Ishikawa (cell line): ENCODE data around the gene PCNA.

ENCODE experiments used
- CEBPB ChIP-seq: IDR thresholded peaks from 2 replicates; pipeline ENCODE4 v1.6.1; 2012
- CREB1 ChIP-seq: IDR thresholded peaks from 2 replicates; pipeline ENCODE4 v1.6.1; 2012; ENCODE audit warnings: low read depth
- EGR1 ChIP-seq: IDR thresholded peaks from 2 replicates; pipeline ENCODE4 v1.6.1; 2012
- EP300 ChIP-seq: IDR thresholded peaks from 2 replicates; pipeline ENCODE4 v1.6.1; 2012; ENCODE audit warnings: borderline replicate concordance
- FOXM1 ChIP-seq: IDR thresholded peaks from 2 replicates; pipeline ENCODE4 v1.6.1; 2012; ENCODE audit warnings: low read depth, borderline replicate concordance
- NFIC ChIP-seq: IDR thresholded peaks from 2 replicates; pipeline ENCODE4 v1.6.1; 2012
- RAD21 ChIP-seq: IDR thresholded peaks from 2 replicates; pipeline ENCODE4 v1.6.1; 2012; ENCODE audit warnings: low read depth
- TAF1 ChIP-seq: IDR thresholded peaks from 2 replicates; pipeline ENCODE4 v1.6.1; 2012; ENCODE audit warnings: low read depth, mild to moderate bottlenecking
- TCF12 ChIP-seq: IDR thresholded peaks from 2 replicates; pipeline ENCODE4 v1.6.1; 2012; ENCODE audit warnings: low read depth
- TF ChIP-seq, protein P1 (sequence below): IDR thresholded peaks from 2 replicates; pipeline ENCODE4 v1.6.1; 2012
- TF ChIP-seq, protein P2 (sequence below): IDR thresholded peaks from 2 replicates; pipeline ENCODE4 v1.6.1; 2012

DNA sequence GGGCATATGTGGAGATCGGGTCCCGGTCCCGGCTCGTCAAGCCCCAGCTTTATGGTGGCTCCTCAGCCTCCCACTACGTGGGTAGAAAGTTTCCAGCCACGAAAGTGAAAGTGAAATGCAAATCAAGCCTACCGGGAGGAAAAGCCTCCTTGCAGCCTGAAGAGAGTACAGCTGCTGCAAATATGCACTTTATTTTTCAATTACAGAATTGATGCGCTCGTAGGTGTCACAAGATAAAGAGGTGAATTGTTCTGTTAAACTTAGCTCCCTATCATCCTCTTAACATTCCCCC, 373 bp upstream of the PCNA start:
- TF ChIP-seq TAF1 (no peak), EP300 (no peak), CEBPB (no peak), NFIC (no peak), FOXM1 (no peak), EGR1 (no peak), RAD21 (no peak), TCF12 (no peak), CREB1 (no peak)
- TF ChIP-seq, protein P1, sequence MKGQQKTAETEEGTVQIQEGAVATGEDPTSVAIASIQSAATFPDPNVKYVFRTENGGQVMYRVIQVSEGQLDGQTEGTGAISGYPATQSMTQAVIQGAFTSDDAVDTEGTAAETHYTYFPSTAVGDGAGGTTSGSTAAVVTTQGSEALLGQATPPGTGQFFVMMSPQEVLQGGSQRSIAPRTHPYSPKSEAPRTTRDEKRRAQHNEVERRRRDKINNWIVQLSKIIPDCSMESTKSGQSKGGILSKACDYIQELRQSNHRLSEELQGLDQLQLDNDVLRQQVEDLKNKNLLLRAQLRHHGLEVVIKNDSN = no peak
- TF ChIP-seq, protein P2, sequence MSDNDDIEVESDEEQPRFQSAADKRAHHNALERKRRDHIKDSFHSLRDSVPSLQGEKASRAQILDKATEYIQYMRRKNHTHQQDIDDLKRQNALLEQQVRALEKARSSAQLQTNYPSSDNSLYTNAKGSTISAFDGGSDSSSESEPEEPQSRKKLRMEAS = no peak
